GM10248 (cell line): ENCODE measurements around the gene CRTC3.
A peak's percentile ranks its signal among the peaks of the same experiment; 100 is the strongest.
"Not testable (repeated sequence)": the region's sequence is repeated elsewhere in the genome, so short reads cannot be mapped to it uniquely, and the experiment has no call there.

Experiments used
- CTCF ChIA-PET: fragments of 300-600 bp; sonication (Branson Sonifier 250); formaldehyde crosslinking; extraction: SDS; loops from one replicate; lab custom pipeline; 2021; ENCODE audit warnings: antibody characterized with exemption; lab: Yijun Ruan, JAX
- POLR2A ChIA-PET: fragments of 350-650 bp; sonication (Branson Sonifier 250); formaldehyde crosslinking; extraction: SDS; loops from one replicate; lab custom pipeline; 2020; ENCODE audit warnings: antibody characterized with exemption; lab: Yijun Ruan, JAX
- DNase-seq: peaks from one replicate; pipeline ENCODE4 v3.0.0; 2012; ENCODE audit errors: extremely low spot score
- CTCF ChIP-seq: IDR thresholded peaks from 2 replicates; pipeline ENCODE4 v1.5.1; 2012; ENCODE audit warnings: mild to moderate bottlenecking, low read depth; ENCODE audit errors: extremely low read depth, missing control alignments, control extremely low read depth

Gene CRTC3

GRCh38 chr15:90685591-90686434 is 156.1 kb downstream of the CRTC3 start:
- DNase-seq = no peak
- CTCF ChIA-PET = interaction anchor here (1.0 to 1.7 kb wide), 5 partner anchors 13 to 248 kb away, joined by 3 to 5 read pairs (median 4); no protein-coding TSS in a partner anchor
- POLR2A ChIA-PET = no interaction called here
- TF ChIP-seq CTCF = no peak

- DNase-seq = peak; percentile 57
- no peak for TF ChIP-seq CTCF
- ChIA-PET CTCF (interaction anchor here (0.8 to 1.7 kb wide), 4 partner anchors 11 to 200 kb away, joined by 3 to 4 read pairs (median 3); no protein-coding TSS in a partner anchor), POLR2A (no interaction called here)
These were observed 156.9 kb downstream of the CRTC3 start for GRCh38 chr15:90686435-90687218.

- CTCF ChIA-PET, DNase-seq, POLR2A ChIA-PET: not testable (repeated sequence)
These were observed 159.7 kb downstream of the CRTC3 start for GRCh38 chr15:90689326-90689961.

GRCh38 chr15:90690585-90690984 is 160.9 kb downstream of the CRTC3 start:
- no peak for TF ChIP-seq CTCF
- ChIA-PET CTCF (no interaction called here), POLR2A (no interaction called here)

GRCh38 chr15:90691369-90691768 is 161.6 kb downstream of the CRTC3 start:
- CTCF ChIA-PET = interaction anchor here (1.2 to 2.4 kb wide), 2 partner anchors 24 to 27 kb away, joined by 4 to 8 read pairs; no protein-coding TSS in a partner anchor
- no peak for DNase-seq
- TF ChIP-seq CTCF = no peak
- POLR2A ChIA-PET = no interaction called here

More at GRCh38 chr15:90690585-90690984, 160.9 kb downstream of the CRTC3 start:
- no peak for DNase-seq

GRCh38 chr15:90691982-90692773 is 162.5 kb downstream of the CRTC3 start:
- ChIA-PET POLR2A (no interaction called here), CTCF (interaction anchor here (0.7 to 3.6 kb wide), 7 partner anchors 14 to 60 kb away, joined by 3 to 18 read pairs (median 4); no protein-coding TSS in a partner anchor)
- TF ChIP-seq CTCF = no peak

More at GRCh38 chr15:90691982-90692773, 162.5 kb downstream of the CRTC3 start:
- peak; percentile 41 for DNase-seq
